Bladder microvascular endothelial cell (primary cell): Measurements from ENCODE around the gene EIF2S3B. TPM values are rescaled to one million over a fixed set of nuclear protein-coding genes. Genes with fewer than 3 reads are reported as not detected.

Experiments used
- total RNA-seq: library from RNA; depleted of rRNA; stranded (reverse); fragments of >200 nt; gene quantifications from 2 replicates; pipeline ENCODE4 v1.2.3, GENCODE V29; 2014

Gene EIF2S3B
- total RNA-seq, result 0.32 and 0.69 TPM in 2 replicates

GRCh38 chr12:10505620-10506019, at the start of gene EIF2S3B:
EIF2S3B (plus strand) TSS chr12:10505890; CDS start chr12:10505903, 13 bp downstream.

Other genes with a start within 250 kb of the EIF2S3B start
- 0.16 and 0.69 TPM in 2 replicates for gene KLRD1, start 198.0 kb upstream of the EIF2S3B start, total RNA-seq
- not detected in 2 replicates for gene KLRK1, start 115.8 kb upstream of the EIF2S3B start, total RNA-seq
- gene KLRC4, start 96.1 kb upstream of the EIF2S3B start, total RNA-seq, result not detected in 2 replicates
- gene KLRC3, start 85.3 kb upstream of the EIF2S3B start, total RNA-seq, result not detected in 2 replicates
- gene KLRC2, start 69.9 kb upstream of the EIF2S3B start, total RNA-seq, result not detected in 2 replicates
- gene KLRC1, start 52.5 kb upstream of the EIF2S3B start, total RNA-seq, result not detected in 2 replicates
- 9.9 and 30.7 TPM in 2 replicates for gene MAGOHB, start 107.7 kb downstream of the EIF2S3B start, total RNA-seq
- gene STYK1, start 168.2 kb downstream of the EIF2S3B start, total RNA-seq, result 6.0 and 8.4 TPM in 2 replicates
- 92.8 and 196 TPM in 2 replicates for gene YBX3, start 217.4 kb downstream of the EIF2S3B start, total RNA-seq